KBM-7 (cell line): ENCODE data around the gene SOX1.
A peak's percentile ranks its signal among the peaks of the same experiment; 100 is the strongest.

ENCODE experiments used
- DNase-seq: peaks from one replicate; pipeline ENCODE4 v3.0.0-alpha.2; 2015
- in situ Hi-C: fragments of 300-500 bp; cut with MboI; formaldehyde crosslinking; loops from 2 replicates; pipeline ENCODE4 v1.14.3; 2020; ENCODE audit warnings: low sequenced_read_pairs, low pct_unique_long_range_greater_than_20kb, mixed read lengths

SOX1 gene

GRCh38 chr13:112057736-112058518 is 9.0 kb upstream of the SOX1 start:
- peak; percentile 43 for DNase-seq
- in situ Hi-C loops: no loop called here

- in situ Hi-C loops: no loop called here
- no peak for DNase-seq
Observed at GRCh38 chr13:112058519-112058873, 8.5 kb upstream of the SOX1 start.

GRCh38 chr13:112058941-112059340 is 8.0 kb upstream of the SOX1 start:
- no peak for DNase-seq
- in situ Hi-C loops: no loop called here

GRCh38 chr13:112059457-112060281 is 7.3 kb upstream of the SOX1 start:
- no peak for DNase-seq
- in situ Hi-C loops: no loop called here

GRCh38 chr13:112060282-112060830 is 6.6 kb upstream of the SOX1 start:
- no peak for DNase-seq
- in situ Hi-C loops: no loop called here

- no peak for DNase-seq
- in situ Hi-C loops: no loop called here
Observed at GRCh38 chr13:112060899-112061366, 6.0 kb upstream of the SOX1 start.

GRCh38 chr13:112061367-112062061 is 5.4 kb upstream of the SOX1 start:
- no peak for DNase-seq
- in situ Hi-C loops: no loop called here

GRCh38 chr13:112062072-112062567 is 4.8 kb upstream of the SOX1 start:
- in situ Hi-C loops: no loop called here

GRCh38 chr13:112062571-112063570 is 4.1 kb upstream of the SOX1 start:
- DNase-seq: peak; percentile 9
- in situ Hi-C loops: no loop called here

More at GRCh38 chr13:112062072-112062567, 4.8 kb upstream of the SOX1 start:
- no peak for DNase-seq

- no peak for DNase-seq
- in situ Hi-C loops: no loop called here
Observed at GRCh38 chr13:112063807-112064206, 3.1 kb upstream of the SOX1 start.

GRCh38 chr13:112064222-112064621 is 2.7 kb upstream of the SOX1 start:
- no peak for DNase-seq
- in situ Hi-C loops: no loop called here

- no peak for DNase-seq
- in situ Hi-C loops: no loop called here
Observed at GRCh38 chr13:112065521-112065866, 1.5 kb upstream of the SOX1 start.

- peak; percentile 17 for DNase-seq
- in situ Hi-C loops: no loop called here
Observed at GRCh38 chr13:112065867-112066623, 904 bp upstream of the SOX1 start.

GRCh38 chr13:112066624-112067004 is 335 bp upstream of the SOX1 start:
- peak; percentile 21 for DNase-seq
- in situ Hi-C loops: no loop called here

GRCh38 chr13:112067871-112068539 is 1.1 kb downstream of the SOX1 start:
- DNase-seq: no peak
- in situ Hi-C loops: no loop called here

- no peak for DNase-seq
- in situ Hi-C loops: no loop called here
Observed at GRCh38 chr13:112068540-112069060, 1.7 kb downstream of the SOX1 start.
